Measurements from ENCODE around the gene SEMA3G. TPM values are rescaled to one million over a fixed set of nuclear protein-coding genes. Genes with fewer than 3 reads are reported as not detected.

Gene SEMA3G
- total RNA-seq, 2 donors from 2014 or later, result 13.7 to 19.9 TPM

DNA sequence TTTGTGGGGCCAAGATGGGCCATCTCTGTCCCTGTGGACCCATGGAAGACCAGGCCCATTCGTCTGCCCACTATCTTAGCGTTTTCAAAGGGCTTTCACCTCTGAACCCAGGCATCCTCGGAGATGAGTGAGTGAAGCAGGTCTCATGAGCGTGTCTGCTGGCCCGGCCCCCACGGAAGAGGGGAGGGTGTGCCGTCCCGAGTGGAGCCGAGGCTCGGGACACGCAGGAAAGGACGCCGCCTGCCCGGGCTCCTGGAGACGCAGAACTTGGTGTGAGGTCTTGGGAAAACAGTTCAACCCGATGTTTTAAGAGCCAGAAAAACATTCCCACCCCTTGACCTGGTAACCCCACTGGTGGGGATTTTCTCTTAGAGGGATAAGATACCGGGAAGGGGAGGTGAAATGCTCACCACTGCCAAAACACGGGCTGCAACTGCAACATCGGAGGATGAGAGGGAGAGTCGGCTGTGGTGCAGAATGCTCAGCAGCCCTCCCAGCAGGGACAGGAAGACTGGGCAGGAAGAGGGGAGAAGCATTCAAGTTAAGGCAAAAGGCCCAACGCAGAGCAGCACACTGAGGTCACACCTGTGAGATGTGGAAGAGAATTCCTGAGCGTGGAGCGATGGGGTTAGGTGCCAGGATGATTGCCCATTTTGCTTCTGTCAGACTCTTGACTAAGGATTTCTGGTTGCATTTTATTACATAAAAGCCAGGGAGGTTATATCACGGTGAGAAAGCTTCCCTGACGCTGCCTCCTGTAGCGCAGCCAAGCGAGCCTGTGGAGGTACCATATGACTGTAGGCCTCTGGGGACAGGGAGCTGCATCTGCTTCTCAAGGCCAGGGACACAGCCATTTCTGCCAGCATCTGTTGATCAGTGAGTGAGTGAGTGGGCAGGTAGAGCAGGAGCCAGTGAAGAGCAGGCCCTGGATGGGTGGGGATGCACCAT, 36.1 kb upstream of the SEMA3G start:
- DNase-seq, result peak; percentile 53
- intact Hi-C loops (cut with DNase I), result no loop called here

DNA sequence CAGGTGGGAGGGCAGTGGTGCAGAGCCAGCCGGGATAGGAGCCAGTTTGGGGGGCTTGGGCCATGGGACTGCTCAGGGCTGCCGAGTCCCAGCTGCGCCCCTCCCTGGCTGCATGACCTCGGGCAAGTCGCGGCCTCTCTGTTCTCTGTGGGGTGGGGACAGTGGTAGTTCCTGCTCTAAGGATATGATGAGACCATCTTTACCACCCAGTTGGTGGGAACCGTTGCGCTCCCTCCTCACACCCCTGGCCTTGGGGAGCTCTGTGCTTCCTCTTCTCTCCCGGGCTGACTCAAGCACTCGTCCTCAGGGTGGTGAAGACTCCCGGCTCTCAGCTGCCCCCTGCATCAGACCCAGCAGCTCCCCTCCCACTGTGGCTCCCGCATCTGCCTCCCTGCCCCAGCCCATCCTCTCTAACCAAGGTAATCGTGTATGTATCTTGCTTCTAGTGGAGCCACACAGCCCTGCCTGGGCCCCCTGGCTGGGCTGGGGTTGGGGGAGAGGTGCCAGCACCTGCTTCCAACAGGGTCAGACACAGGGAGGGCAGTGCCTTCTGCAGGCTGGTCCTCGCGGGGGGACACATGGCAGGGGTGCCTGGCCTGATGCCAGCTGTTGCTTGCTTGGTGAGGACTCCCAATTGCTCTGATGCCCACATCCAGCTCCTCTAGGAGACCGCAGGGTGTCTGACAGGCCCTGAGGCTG, 35.1 kb upstream of the SEMA3G start:
- peak; percentile 30 for DNase-seq
- ATAC-seq, result no peak
- intact Hi-C loops (cut with DNase I), result loop anchor here in 1 of 2 donors (10.0 kb wide), 1 partner anchor 205 kb away; the partner anchor contains the start of genes GNL3 and PBRM1

More for the DNA sequence above, 36.1 kb upstream of the SEMA3G start:
- peak in 1 of 2 donors; percentile 3 for ATAC-seq

DNA sequence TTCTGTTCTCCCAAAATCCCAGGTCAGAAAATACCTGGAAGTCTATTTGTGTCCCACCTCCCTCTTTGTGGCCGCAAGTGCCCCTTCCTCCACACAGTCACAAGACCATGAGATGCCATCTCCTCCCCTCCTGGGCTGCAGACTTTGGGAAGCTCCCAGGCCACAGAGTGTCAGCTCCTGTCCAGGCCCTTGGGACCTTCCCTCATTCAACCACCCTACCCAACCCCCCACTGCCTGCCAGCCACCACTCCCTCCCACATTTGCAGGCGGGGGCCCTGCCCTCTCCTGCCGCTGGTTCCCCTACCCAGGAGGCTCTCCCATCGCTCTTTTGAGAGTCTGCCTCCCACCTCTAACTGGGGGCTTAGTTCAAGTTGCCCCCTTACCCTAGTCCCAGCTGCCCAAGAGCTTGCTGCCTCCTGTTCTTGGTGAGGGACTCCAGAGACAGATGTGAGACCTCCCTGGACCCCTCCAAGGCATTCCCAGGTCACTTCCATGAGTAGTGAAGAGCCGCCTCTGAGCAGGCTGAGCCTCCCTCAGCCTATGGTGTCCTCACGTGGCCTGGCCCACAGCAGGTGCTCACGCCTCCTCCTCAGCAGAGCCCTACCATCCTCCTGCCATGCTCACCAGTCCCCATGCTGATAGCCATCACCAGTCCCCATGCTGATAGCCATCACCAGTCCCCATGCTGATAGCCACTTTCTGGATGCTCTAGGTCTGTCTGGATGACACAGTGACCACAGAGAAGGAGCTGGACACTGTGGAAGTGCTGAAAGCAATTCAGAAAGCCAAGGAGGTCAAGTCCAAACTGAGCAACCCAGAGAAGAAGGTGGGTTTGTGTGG, 34.4 kb upstream of the SEMA3G start:
- no peak for ATAC-seq
- DNase-seq, result peak; percentile 11
- intact Hi-C loops (cut with DNase I), result loop anchor here in 1 of 2 donors (10.0 kb wide), 1 partner anchor 206 kb away; the partner anchor contains the start of genes GNL3 and PBRM1

GRCh38 chr3:52477796-52478095, 32.8 kb upstream of the SEMA3G start:
- intact Hi-C loops (cut with DNase I), result loop anchor here in 1 of 2 donors (10.0 kb wide), 1 partner anchor 207 kb away; the partner anchor contains the start of genes GNL3 and PBRM1
- no peak for ATAC-seq
- peak; percentile 7 for DNase-seq

- intact Hi-C loops (cut with DNase I), result loop anchor here in 1 of 2 donors (10.0 kb wide), 1 partner anchor 208 kb away; the partner anchor contains the start of genes GNL3 and PBRM1
- ATAC-seq (no peak), DNase-seq (peak; percentile 24)
Measured at GRCh38 chr3:52477076-52477795, 32.3 kb upstream of the SEMA3G start.

GRCh38 chr3:52473026-52473425, 28.1 kb upstream of the SEMA3G start:
- ATAC-seq (peak in 1 of 2 donors; percentile 21), DNase-seq (peak; percentile 19)
- intact Hi-C loops (cut with DNase I), result loop anchor here (5.0 to 10.0 kb wide), 3 partner anchors 59 to 212 kb away; partner anchors contain the start of genes GNL3 (in 1 of the 2), NT5DC2 (in 1 of the 2), PBRM1 (in 1 of the 2) and UQCC5 (in 1 of the 2)

GRCh38 chr3:52472239-52473000, 27.5 kb upstream of the SEMA3G start:
- DNase-seq, result peak; percentile 8
- ATAC-seq, result no peak
- intact Hi-C loops (cut with DNase I), result loop anchor here (5.0 to 10.0 kb wide), 3 partner anchors 60 to 212 kb away; partner anchors contain the start of genes GNL3 (in 1 of the 2), NT5DC2 (in 1 of the 2), PBRM1 (in 1 of the 2) and UQCC5 (in 1 of the 2)

- intact Hi-C loops (cut with DNase I), result loop anchor here (5.0 to 10.0 kb wide), 3 partner anchors 61 to 213 kb away; partner anchors contain the start of genes GNL3 (in 1 of the 2), NT5DC2 (in 1 of the 2), PBRM1 (in 1 of the 2) and UQCC5 (in 1 of the 2)
- peak; percentile 82 for DNase-seq
- peak; percentile 65 to 80 for ATAC-seq
Measured at GRCh38 chr3:52471371-52472238, 26.7 kb upstream of the SEMA3G start.

DNA sequence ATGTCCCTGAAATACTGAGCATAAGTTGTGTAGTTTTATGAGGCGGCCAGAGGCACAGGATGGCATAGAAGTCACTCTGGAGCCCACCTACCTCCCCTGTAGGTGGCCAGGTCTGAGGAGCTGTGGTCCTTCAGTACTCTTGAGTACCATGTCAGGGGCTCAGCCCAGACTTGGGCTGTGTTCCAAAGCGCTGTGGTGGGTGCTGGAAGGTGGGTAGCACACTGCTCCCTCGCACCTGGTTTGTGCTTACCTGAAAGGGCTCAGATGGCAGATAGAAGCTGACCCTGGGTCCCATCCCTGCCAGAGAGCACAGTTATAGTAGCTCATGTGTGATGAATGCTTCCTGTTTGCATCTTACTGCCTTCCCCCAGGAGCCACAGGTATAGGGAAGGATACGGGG, 26.0 kb upstream of the SEMA3G start:
- ATAC-seq, result no peak
- DNase-seq, result peak; percentile 17
- intact Hi-C loops (cut with DNase I), result loop anchor here (5.0 to 10.0 kb wide), 3 partner anchors 61 to 214 kb away; partner anchors contain the start of genes GNL3 (in 1 of the 2), NT5DC2 (in 1 of the 2), PBRM1 (in 1 of the 2) and UQCC5 (in 1 of the 2)

DNA sequence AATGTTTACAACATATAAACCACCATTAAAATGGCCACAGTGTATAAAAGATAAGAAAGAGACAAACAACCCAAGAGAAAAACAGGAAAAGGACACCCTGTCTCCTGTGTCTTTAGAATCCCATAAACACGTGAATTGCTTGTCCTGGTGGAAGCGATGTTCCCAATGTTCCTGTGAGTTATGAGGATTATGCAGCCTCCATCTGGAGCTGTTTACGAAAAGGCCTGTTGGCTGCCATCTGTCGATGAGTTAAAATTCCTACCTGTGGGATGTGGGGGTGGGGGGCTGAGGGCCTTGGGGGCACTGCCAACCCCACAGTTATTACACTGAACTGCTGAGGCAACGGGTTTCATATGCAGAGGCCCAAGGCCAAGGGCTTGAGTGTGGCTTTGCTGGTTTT, 24.1 kb upstream of the SEMA3G start:
- ATAC-seq (no peak), DNase-seq (peak; percentile 5)
- intact Hi-C loops (cut with DNase I), result no loop called here

DNA sequence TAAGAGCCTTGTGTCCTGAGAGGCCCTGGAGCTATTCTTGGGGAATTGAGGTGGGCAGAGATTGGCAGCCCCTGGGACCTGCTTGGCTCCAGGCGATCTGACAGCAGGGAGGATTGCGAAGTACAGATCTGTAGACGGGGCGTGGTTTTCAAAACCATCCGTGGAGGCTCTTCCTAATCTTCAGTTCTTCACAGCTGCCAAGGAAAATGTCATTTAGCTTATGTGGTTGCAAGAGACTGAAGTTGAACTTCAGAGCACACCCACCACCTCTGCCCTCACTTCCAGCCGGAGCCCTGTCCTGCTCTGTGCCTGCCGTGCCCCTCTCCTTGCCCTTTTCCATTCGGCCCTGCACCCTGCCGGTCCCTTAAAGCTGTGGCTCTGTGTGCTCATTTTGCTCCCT, 23.4 kb upstream of the SEMA3G start:
- DNase-seq, result peak; percentile 26
- intact Hi-C loops (cut with DNase I), result no loop called here

GRCh38 chr3:52463416-52463815, 18.5 kb upstream of the SEMA3G start:
- ATAC-seq, result no peak
- intact Hi-C loops (cut with DNase I), result no loop called here
- no peak for DNase-seq

More for the DNA sequence above, 23.4 kb upstream of the SEMA3G start:
- peak; percentile 28 to 61 for ATAC-seq

GRCh38 chr3:52461874-52462273, 17.0 kb upstream of the SEMA3G start:
- DNase-seq, result peak; percentile 7
- intact Hi-C loops (cut with DNase I), result no loop called here
- ATAC-seq, result no peak

- DNase-seq (no peak), ATAC-seq (no peak)
- intact Hi-C loops (cut with DNase I), result loop anchor here in 1 of 2 donors (10.0 kb wide), 1 partner anchor 226 kb away; the partner anchor contains the start of genes GNL3 and PBRM1
Measured at GRCh38 chr3:52458770-52459545, 14.1 kb upstream of the SEMA3G start.

All from left cardiac atrium (tissue), 4 donors.